Measurements from ENCODE around the gene SYNE2. TPM values are rescaled to one million over a fixed set of nuclear protein-coding genes. Genes with fewer than 3 reads are reported as not detected.
A peak's percentile ranks its signal among the peaks of the same experiment; 100 is the strongest.

SYNE2 gene
- total RNA-seq, 4 donors from 2014 or later, result 96.9 to 207 (median 182) TPM

DNA sequence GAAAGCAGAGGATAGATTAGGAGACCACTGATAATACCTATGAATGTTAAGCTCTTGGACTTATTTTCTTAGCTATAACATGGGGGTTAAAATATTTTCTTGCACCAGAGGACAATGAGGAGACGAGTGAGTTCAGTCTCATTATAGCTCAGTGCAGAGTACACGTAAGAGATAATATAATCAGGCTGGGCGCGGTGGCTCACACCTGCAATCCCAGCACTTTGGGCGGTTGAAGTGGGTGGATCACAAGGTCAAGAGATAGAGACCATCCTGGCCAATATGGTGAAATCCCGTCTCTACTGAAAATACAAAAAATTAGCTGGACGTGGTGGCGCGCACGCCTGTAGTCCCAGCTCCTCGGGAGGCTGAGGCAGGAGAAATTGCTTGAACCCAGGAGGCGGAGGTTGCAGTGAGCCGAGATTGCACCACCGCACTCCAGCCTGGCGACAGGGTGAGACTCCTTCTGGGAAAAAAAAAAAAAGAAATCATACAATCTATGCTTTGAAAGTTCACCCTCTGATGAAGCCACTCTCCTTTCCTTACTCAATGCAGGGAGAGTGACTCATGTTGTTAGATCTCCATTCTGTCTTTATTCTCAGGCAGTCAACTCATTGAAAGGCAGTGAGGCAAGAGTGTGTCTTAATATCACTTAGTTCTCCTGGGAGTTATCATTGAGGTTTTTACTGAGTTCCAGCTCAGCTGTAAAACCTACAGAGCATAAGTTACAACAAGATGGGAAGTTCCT, 134.2 kb downstream of the SYNE2 start:
- Histone ChIP-seq H3K4me3 (no peak overlapping the region), H3K27ac (no peak overlapping the region), H3K4me1 (no peaks in the 10 kb centered on the region), H3K36me3 (peaks cover 0 to 20% of the 10 kb centered on the region in 2 donors), H3K9me3 (no peaks in the 10 kb centered on the region), H3K27me3 (no peaks in the 10 kb centered on the region)
- intact Hi-C loops (cut with DNase I; ENCODE audit: low total_unique reads), result loop anchor here (5.0 kb wide), 1 partner anchor 135 kb away; the partner anchor contains the start of gene SYNE2
- ATAC-seq (peak in 1 of 2 donors; percentile 56), DNase-seq (no peak)
- in situ Hi-C loops (cut with MboI; ENCODE audit: low sequenced_read_pairs in 4 of 4), result no loop called here
- no peak for TF ChIP-seq POLR2A (IDR thresholded peaks at IDR 0.05)
- TF ChIP-seq, protein P1, sequence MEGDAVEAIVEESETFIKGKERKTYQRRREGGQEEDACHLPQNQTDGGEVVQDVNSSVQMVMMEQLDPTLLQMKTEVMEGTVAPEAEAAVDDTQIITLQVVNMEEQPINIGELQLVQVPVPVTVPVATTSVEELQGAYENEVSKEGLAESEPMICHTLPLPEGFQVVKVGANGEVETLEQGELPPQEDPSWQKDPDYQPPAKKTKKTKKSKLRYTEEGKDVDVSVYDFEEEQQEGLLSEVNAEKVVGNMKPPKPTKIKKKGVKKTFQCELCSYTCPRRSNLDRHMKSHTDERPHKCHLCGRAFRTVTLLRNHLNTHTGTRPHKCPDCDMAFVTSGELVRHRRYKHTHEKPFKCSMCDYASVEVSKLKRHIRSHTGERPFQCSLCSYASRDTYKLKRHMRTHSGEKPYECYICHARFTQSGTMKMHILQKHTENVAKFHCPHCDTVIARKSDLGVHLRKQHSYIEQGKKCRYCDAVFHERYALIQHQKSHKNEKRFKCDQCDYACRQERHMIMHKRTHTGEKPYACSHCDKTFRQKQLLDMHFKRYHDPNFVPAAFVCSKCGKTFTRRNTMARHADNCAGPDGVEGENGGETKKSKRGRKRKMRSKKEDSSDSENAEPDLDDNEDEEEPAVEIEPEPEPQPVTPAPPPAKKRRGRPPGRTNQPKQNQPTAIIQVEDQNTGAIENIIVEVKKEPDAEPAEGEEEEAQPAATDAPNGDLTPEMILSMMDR (IDR thresholded peaks at IDR 0.05 in 4 of 5, conservative IDR thresholded peaks at IDR 0.05 in 1 of 5), result no peak

- TF ChIP-seq POLR2A (IDR thresholded peaks at IDR 0.05), result no peak
- TF ChIP-seq, protein P1 (IDR thresholded peaks at IDR 0.05 in 4 of 5, conservative IDR thresholded peaks at IDR 0.05 in 1 of 5), result no peak
- ATAC-seq, result no peak
- in situ Hi-C loops (cut with MboI; ENCODE audit: low sequenced_read_pairs in 4 of 4), result no loop called here
- Histone ChIP-seq H3K9me3 (no peaks in the 10 kb centered on the region), H3K27ac (no peak overlapping the region), H3K4me1 (no peaks in the 10 kb centered on the region), H3K36me3 (peaks cover 0 to 22% of the 10 kb centered on the region in 2 donors), H3K4me3 (no peak overlapping the region), H3K27me3 (no peaks in the 10 kb centered on the region)
- intact Hi-C loops (cut with DNase I; ENCODE audit: low total_unique reads), result loop anchor here (5.0 kb wide), 1 partner anchor 136 kb away; the partner anchor contains the start of gene SYNE2
- DNase-seq, result no peak
These were observed 135.8 kb downstream of the SYNE2 start for GRCh38 chr14:63988579-63988978.

GRCh38 chr14:63991833-63992232, 139.0 kb downstream of the SYNE2 start:
- no peak overlapping the region for H3K27ac ChIP-seq
- H3K9me3 ChIP-seq, result no peaks in the 10 kb centered on the region
- peaks cover 0 to 29% of the 10 kb centered on the region in 2 donors for H3K36me3 ChIP-seq
- H3K27me3 ChIP-seq, result no peaks in the 10 kb centered on the region
- no peaks in the 10 kb centered on the region for H3K4me1 ChIP-seq
- in situ Hi-C loops (cut with MboI; ENCODE audit: low sequenced_read_pairs in 4 of 4) (loop anchor here in 1 of 4 donors (10.0 kb wide), 1 partner anchor 197 kb away; no protein-coding TSS in a partner anchor), intact Hi-C loops (cut with DNase I; ENCODE audit: low total_unique reads) (no loop called here)
- no peak overlapping the region for H3K4me3 ChIP-seq
- DNase-seq (no peak), ATAC-seq (no peak)
- TF ChIP-seq POLR2A (IDR thresholded peaks at IDR 0.05), result no peak
- TF ChIP-seq, protein P1 (IDR thresholded peaks at IDR 0.05 in 4 of 5, conservative IDR thresholded peaks at IDR 0.05 in 1 of 5), result no peak

DNA sequence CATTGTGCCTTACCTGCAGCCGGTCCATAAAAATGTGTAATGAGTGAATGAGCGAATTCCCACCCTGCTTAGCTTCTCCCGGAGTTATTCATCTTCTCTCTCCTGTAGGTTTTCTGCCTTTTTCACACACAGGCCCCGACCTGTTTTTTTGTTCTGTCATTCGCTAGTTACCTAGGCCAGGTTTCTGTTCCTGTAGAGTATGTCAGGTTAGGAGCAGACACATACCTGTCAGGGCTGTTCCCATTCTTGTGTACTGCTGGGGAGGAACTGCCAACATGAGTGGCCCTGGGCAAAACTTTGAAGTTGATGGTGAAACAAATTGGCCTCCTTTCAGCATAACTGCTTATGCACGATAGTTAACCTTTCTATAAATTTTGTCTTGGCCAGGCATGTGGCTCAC, 140.1 kb downstream of the SYNE2 start:
- no peak overlapping the region for H3K27ac ChIP-seq
- ATAC-seq (no peak), DNase-seq (no peak)
- TF ChIP-seq, protein P1 (IDR thresholded peaks at IDR 0.05 in 4 of 5, conservative IDR thresholded peaks at IDR 0.05 in 1 of 5), result no peak
- TF ChIP-seq POLR2A (IDR thresholded peaks at IDR 0.05), result no peak
- no peaks in the 10 kb centered on the region for H3K9me3 ChIP-seq
- in situ Hi-C loops (cut with MboI; ENCODE audit: low sequenced_read_pairs in 4 of 4), result loop anchor here in 1 of 4 donors (10.0 kb wide), 1 partner anchor 198 kb away; no protein-coding TSS in a partner anchor
- peaks cover 0 to 39% of the 10 kb centered on the region in 2 donors for H3K36me3 ChIP-seq
- no peaks in the 10 kb centered on the region for H3K4me1 ChIP-seq
- no peaks in the 10 kb centered on the region for H3K27me3 ChIP-seq
- intact Hi-C loops (cut with DNase I; ENCODE audit: low total_unique reads), result no loop called here
- no peak overlapping the region for H3K4me3 ChIP-seq
